Immature natural killer cell (primary cell): ENCODE data around the gene BCAM. TPM values are rescaled to one million over a fixed set of nuclear protein-coding genes. Genes with fewer than 3 reads are reported as not detected.

Source experiments
- DNase-seq, 3 donors: peaks; one replicate each; pipeline ENCODE4 v3.0.0; 2022; ENCODE audit warnings: mixed read lengths in 1 of 3
- H3K27ac Mint-ChIP-seq, 6 donors: one replicate each; pipeline ENCODE4 v1.8.0; 2020; ENCODE audit warnings: mixed read lengths in 6 of 6, mild to moderate bottlenecking in 5 of 6, inconsistent platforms in 4 of 6, moderate library complexity in 3 of 6
- H3K27me3 Mint-ChIP-seq, 3 donors: one replicate each; pipeline ENCODE4 v1.8.0; 2020 to 2021; ENCODE audit warnings: low read depth in 3 of 3, mild to moderate bottlenecking in 3 of 3, mixed read lengths in 3 of 3, moderate library complexity in 3 of 3, inconsistent platforms in 1 of 3
- H3K36me3 Mint-ChIP-seq, 3 donors: one replicate each; pipeline ENCODE4 v1.8.0; 2020; ENCODE audit warnings: mixed read lengths in 3 of 3, inconsistent platforms in 2 of 3, mild to moderate bottlenecking in 2 of 3
- H3K4me1 Mint-ChIP-seq, 2 donors: one replicate each; pipeline ENCODE4 v1.8.0; 2020; ENCODE audit warnings: inconsistent platforms in 2 of 2, mild to moderate bottlenecking in 2 of 2, mixed read lengths in 2 of 2, moderate library complexity in 1 of 2
- H3K4me3 Mint-ChIP-seq, 5 donors: one replicate each; pipeline ENCODE4 v1.8.0; 2020; ENCODE audit warnings: mild to moderate bottlenecking in 5 of 5, mixed read lengths in 5 of 5, inconsistent platforms in 3 of 5, moderate library complexity in 3 of 5
- H3K9me3 Mint-ChIP-seq, 6 donors: one replicate each; pipeline ENCODE4 v1.8.0; 2020; ENCODE audit warnings: mild to moderate bottlenecking in 6 of 6, mixed read lengths in 6 of 6, inconsistent platforms in 4 of 6, moderate library complexity in 3 of 6
- polyA plus RNA-seq, 3 donors: library from polyadenylated mRNA; unstranded; fragments of 300-500 nt; fragmentation: Illumina TruSeq; gene quantifications; one replicate each; pipeline ENCODE4 v1.2.3, GENCODE V29; 2021

BCAM gene
- polyA plus RNA-seq, 3 donors from 2014 or later, result not detected

GRCh38 chr19:44800461-44800860 is 8.4 kb upstream of the BCAM start:
- Mint-ChIP-seq H3K27ac (no peak overlapping the region), H3K27me3 (peaks cover 0 to 4% (median 0%) of the 10 kb centered on the region in 3 donors)

GRCh38 chr19:44803442-44804428 is 5.2 kb upstream of the BCAM start:
- peaks cover 0 to 5% (median 2%) of the 10 kb centered on the region in 3 donors for H3K27me3 Mint-ChIP-seq
- H3K9me3 Mint-ChIP-seq, result no peaks in the 10 kb centered on the region
- DNase-seq, result no peak
- no peak overlapping the region for H3K27ac Mint-ChIP-seq
- H3K36me3 Mint-ChIP-seq, result no peaks in the 10 kb centered on the region
- H3K4me1 Mint-ChIP-seq, result no peaks in the 10 kb centered on the region
- H3K4me3 Mint-ChIP-seq, result no peak overlapping the region

More at GRCh38 chr19:44800461-44800860, 8.4 kb upstream of the BCAM start:
- H3K36me3 Mint-ChIP-seq, result no peaks in the 10 kb centered on the region
- H3K4me1 Mint-ChIP-seq, result peaks cover 0 to 2% of the 10 kb centered on the region in 2 donors
- no peaks in the 10 kb centered on the region for H3K9me3 Mint-ChIP-seq
- H3K4me3 Mint-ChIP-seq, result no peak overlapping the region
- peak; percentile 67 to 73 (median 72) for DNase-seq

DNA sequence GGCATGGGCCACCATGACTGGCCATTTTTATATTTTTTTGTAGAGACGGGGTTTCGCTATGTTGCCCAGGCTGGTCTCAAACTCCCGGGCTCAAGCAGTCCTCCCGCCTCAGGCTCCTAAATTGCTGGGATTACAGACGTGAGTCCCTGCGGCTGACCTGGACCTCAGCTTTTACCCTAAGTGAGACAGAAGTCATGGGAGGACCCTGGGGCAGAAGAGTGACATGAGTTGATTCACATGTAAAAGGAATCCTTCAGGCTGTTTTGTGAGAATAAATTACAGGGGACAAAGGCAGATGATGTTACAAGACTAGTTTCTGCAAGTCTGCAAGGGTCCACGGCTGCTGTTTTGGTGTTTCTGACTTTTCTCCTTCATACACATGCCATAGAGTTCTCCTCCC is 2.6 kb upstream of the BCAM start:
- peaks cover 0 to 2% of the 10 kb centered on the region in 2 donors for H3K4me1 Mint-ChIP-seq
- H3K4me3 Mint-ChIP-seq, result no peak overlapping the region
- H3K27me3 Mint-ChIP-seq, result peaks cover 2 to 8% (median 2%) of the 10 kb centered on the region in 3 donors
- DNase-seq, result no peak
- H3K9me3 Mint-ChIP-seq, result no peaks in the 10 kb centered on the region
- H3K36me3 Mint-ChIP-seq, result no peaks in the 10 kb centered on the region
- H3K27ac Mint-ChIP-seq, result no peak overlapping the region

- DNase-seq, result no peak
- Mint-ChIP-seq H3K4me3 (no peak overlapping the region), H3K36me3 (no peaks in the 10 kb centered on the region), H3K27me3 (peaks cover 2 to 8% (median 2%) of the 10 kb centered on the region in 3 donors), H3K4me1 (peaks cover 0 to 2% of the 10 kb centered on the region in 2 donors), H3K9me3 (no peaks in the 10 kb centered on the region), H3K27ac (no peak overlapping the region)
Observed at GRCh38 chr19:44807162-44807561, 1.7 kb upstream of the BCAM start.

- Mint-ChIP-seq H3K9me3 (no peaks in the 10 kb centered on the region), H3K27me3 (peaks cover 2 to 8% (median 2%) of the 10 kb centered on the region in 3 donors), H3K36me3 (no peaks in the 10 kb centered on the region), H3K4me3 (no peak overlapping the region), H3K27ac (no peak overlapping the region), H3K4me1 (peaks cover 0 to 2% of the 10 kb centered on the region in 2 donors)
- no peak for DNase-seq
Observed at GRCh38 chr19:44807652-44808462, 1.0 kb upstream of the BCAM start.

GRCh38 chr19:44809577-44810233 is 802 bp downstream of the BCAM start:
- DNase-seq, result no peak
- Mint-ChIP-seq H3K9me3 (no peaks in the 10 kb centered on the region), H3K27ac (no peak overlapping the region), H3K27me3 (peaks cover 2 to 10% (median 3%) of the 10 kb centered on the region in 3 donors), H3K4me3 (no peak overlapping the region), H3K36me3 (no peaks in the 10 kb centered on the region), H3K4me1 (peaks cover 0 to 2% of the 10 kb centered on the region in 2 donors)

DNA sequence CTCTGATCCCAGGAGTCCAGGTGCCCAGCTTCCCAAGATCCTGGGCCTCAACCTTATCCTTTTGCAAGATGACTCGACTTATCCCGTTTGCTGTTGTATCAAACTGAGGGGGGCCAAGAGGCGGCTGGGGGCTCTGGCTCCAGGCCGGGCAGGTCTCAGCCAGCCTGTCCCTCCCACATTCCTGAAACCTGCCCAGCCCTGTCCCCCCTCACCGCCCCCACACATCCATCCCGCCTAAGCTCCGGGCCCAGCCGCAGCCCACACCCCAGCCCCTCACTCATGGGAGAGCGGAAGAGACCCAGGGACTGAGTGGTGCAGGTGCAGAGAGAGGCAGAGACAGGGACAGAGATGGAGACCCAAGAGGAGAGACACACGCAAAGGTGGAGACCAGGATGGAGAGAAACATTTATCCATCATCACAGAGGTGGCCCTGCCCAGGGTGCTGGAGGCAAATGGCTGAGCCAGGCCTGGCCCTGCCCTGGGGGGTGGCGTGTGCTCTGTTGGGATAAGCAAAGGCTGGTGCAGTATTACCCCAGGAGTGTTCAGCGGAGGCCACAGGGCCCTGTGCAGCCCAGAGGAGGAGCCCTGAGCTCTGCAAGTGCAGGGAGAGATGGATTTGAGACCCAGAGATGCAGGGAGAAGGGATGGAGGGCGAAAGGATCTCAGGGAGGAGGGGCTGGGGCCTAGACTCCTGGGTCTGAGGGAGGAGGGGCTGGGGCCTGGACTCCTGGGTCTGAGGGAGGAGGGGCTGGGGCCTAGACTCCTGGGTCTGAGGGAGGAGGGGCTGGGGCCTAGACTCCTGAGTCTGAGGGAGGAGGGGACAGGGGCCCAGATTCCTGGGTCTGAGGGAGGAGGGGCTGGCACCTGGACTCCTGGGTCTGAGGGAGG is 1.6 kb downstream of the BCAM start:
- no peak for DNase-seq
- no peak overlapping the region for H3K4me3 Mint-ChIP-seq
- peaks cover 2 to 10% (median 3%) of the 10 kb centered on the region in 3 donors for H3K27me3 Mint-ChIP-seq
- peaks cover 0 to 2% of the 10 kb centered on the region in 2 donors for H3K4me1 Mint-ChIP-seq
- H3K9me3 Mint-ChIP-seq, result no peaks in the 10 kb centered on the region
- no peak overlapping the region for H3K27ac Mint-ChIP-seq
- no peaks in the 10 kb centered on the region for H3K36me3 Mint-ChIP-seq

DNA sequence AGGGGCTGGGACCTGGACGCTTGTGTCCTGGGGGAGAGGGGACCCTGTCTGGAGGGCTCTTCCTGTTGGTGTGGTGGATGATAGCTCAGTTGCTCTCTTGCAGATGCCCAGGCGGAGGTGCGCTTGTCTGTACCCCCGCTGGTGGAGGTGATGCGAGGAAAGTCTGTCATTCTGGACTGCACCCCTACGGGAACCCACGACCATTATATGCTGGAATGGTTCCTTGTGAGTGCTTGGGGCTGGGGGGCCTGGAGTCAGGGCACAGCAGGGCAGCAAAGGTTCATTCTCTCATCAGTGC is 2.2 kb downstream of the BCAM start:
- H3K27me3 Mint-ChIP-seq, result peaks cover 2 to 12% (median 3%) of the 10 kb centered on the region in 3 donors
- H3K27ac Mint-ChIP-seq, result no peak overlapping the region
- no peak for DNase-seq
- peaks cover 0 to 2% of the 10 kb centered on the region in 2 donors for H3K4me1 Mint-ChIP-seq
- H3K4me3 Mint-ChIP-seq, result no peak overlapping the region
- H3K36me3 Mint-ChIP-seq, result no peaks in the 10 kb centered on the region
- H3K9me3 Mint-ChIP-seq, result no peaks in the 10 kb centered on the region

DNA sequence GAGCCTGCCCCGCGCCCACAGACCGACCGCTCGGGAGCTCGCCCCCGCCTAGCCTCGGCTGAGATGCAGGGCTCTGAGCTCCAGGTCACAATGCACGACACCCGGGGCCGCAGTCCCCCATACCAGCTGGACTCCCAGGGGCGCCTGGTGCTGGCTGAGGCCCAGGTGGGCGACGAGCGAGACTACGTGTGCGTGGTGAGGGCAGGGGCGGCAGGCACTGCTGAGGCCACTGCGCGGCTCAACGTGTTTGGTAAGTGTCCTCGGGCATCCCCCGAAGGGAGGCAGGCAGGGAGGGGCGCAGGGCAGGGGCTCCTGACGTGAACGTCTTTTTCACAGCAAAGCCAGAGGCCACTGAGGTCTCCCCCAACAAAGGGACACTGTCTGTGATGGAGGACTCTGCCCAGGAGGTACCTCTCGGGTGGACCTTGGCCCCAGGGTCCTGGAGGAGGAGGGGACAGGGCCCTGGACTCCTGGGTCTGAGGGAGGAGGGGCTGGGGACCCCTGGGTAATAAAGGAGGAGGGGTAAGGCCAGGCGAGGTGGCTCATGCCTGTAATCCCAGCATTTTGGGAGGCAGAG is 3.3 kb downstream of the BCAM start:
- Mint-ChIP-seq H3K4me1 (peaks cover 0 to 2% of the 10 kb centered on the region in 2 donors), H3K4me3 (no peak overlapping the region), H3K9me3 (no peaks in the 10 kb centered on the region), H3K27me3 (peaks cover 2 to 8% (median 3%) of the 10 kb centered on the region in 3 donors), H3K36me3 (no peaks in the 10 kb centered on the region), H3K27ac (no peak overlapping the region)
- DNase-seq, result no peak

GRCh38 chr19:44813070-44813840 is 4.4 kb downstream of the BCAM start:
- Mint-ChIP-seq H3K4me1 (peaks cover 0 to 2% of the 10 kb centered on the region in 2 donors), H3K27ac (no peak overlapping the region), H3K4me3 (no peak overlapping the region), H3K36me3 (no peaks in the 10 kb centered on the region), H3K9me3 (no peaks in the 10 kb centered on the region), H3K27me3 (peaks cover 2 to 8% (median 3%) of the 10 kb centered on the region in 3 donors)
- no peak for DNase-seq

- no peak for DNase-seq
- no peak overlapping the region for H3K27ac Mint-ChIP-seq
- peaks cover 0 to 2% of the 10 kb centered on the region in 2 donors for H3K4me1 Mint-ChIP-seq
- no peaks in the 10 kb centered on the region for H3K36me3 Mint-ChIP-seq
- no peak overlapping the region for H3K4me3 Mint-ChIP-seq
- no peaks in the 10 kb centered on the region for H3K9me3 Mint-ChIP-seq
- peaks cover 2 to 8% (median 3%) of the 10 kb centered on the region in 3 donors for H3K27me3 Mint-ChIP-seq
Observed at GRCh38 chr19:44813841-44814470, 5.1 kb downstream of the BCAM start.

DNA sequence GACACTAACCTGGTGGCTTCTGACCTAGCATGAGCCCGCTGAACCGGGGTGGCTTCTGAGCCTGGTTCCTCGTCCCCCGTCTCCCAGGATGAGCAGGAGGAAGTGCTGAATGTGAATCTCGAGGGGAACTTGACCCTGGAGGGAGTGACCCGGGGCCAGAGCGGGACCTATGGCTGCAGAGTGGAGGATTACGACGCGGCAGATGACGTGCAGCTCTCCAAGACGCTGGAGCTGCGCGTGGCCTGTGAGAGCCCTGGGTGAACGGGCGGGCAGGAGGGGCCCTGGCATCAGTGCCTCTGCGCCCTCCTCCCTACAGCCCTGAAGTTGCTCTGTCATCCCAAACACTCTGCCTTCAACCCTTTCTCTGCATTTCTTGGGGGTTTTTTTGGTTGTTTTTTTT is 5.6 kb downstream of the BCAM start:
- Mint-ChIP-seq H3K36me3 (no peaks in the 10 kb centered on the region), H3K4me3 (no peak overlapping the region), H3K4me1 (no peaks in the 10 kb centered on the region), H3K27ac (no peak overlapping the region), H3K27me3 (peaks cover 1 to 6% (median 2%) of the 10 kb centered on the region in 3 donors), H3K9me3 (no peaks in the 10 kb centered on the region)
- no peak for DNase-seq
